ENCODE results near the gene DAP3. TPM values are rescaled to one million over a fixed set of nuclear protein-coding genes. Genes with fewer than 3 reads are reported as not detected.
A peak's percentile ranks its signal among the peaks of the same experiment; 100 is the strongest.
"Not testable (repeated sequence)": the region's sequence is repeated elsewhere in the genome, so short reads cannot be mapped to it uniquely, and the experiment has no call there.

DAP3 gene
- total RNA-seq, 2 donors from 2014 or later, result 106 to 165 TPM

GRCh38 chr1:155669233-155670162 is 19.4 kb upstream of the DAP3 start:
- H3K9me3 Mint-ChIP-seq, result no peaks in the 10 kb centered on the region
- H3K4me3 Mint-ChIP-seq, result no peak overlapping the region
- H3K4me1 Mint-ChIP-seq, result no peaks in the 10 kb centered on the region
- peaks cover 95% of the 10 kb centered on the region for H3K36me3 Mint-ChIP-seq (ENCODE audit: low read depth)
- no peak overlapping the region for H3K27ac Mint-ChIP-seq
- no peaks in the 10 kb centered on the region for H3K27me3 Mint-ChIP-seq
- ATAC-seq (replicated peaks), result no peak

- no peaks in the 10 kb centered on the region for H3K9me3 Mint-ChIP-seq
- H3K36me3 Mint-ChIP-seq (ENCODE audit: low read depth), result peaks cover 95% of the 10 kb centered on the region
- H3K4me1 Mint-ChIP-seq, result no peaks in the 10 kb centered on the region
- H3K27ac Mint-ChIP-seq, result no peak overlapping the region
- no peaks in the 10 kb centered on the region for H3K27me3 Mint-ChIP-seq
- ATAC-seq (replicated peaks), result no peak
- no peak overlapping the region for H3K4me3 Mint-ChIP-seq
Measured at GRCh38 chr1:155671750-155672149, 17.1 kb upstream of the DAP3 start.

- Mint-ChIP-seq H3K4me3 (no peak overlapping the region), H3K9me3 (no peaks in the 10 kb centered on the region), H3K27me3 (no peaks in the 10 kb centered on the region), H3K27ac (no peak overlapping the region), H3K4me1 (no peaks in the 10 kb centered on the region), H3K36me3 (ENCODE audit: low read depth) (peaks cover 95% of the 10 kb centered on the region)
- no peak for ATAC-seq (replicated peaks)
Measured at GRCh38 chr1:155673003-155673402, 15.9 kb upstream of the DAP3 start.

GRCh38 chr1:155678027-155678426 is 10.9 kb upstream of the DAP3 start:
- Mint-ChIP-seq H3K27ac (no peak overlapping the region), H3K4me1 (no peaks in the 10 kb centered on the region), H3K36me3 (ENCODE audit: low read depth) (peaks cover 89% of the 10 kb centered on the region), H3K9me3 (no peaks in the 10 kb centered on the region), H3K27me3 (no peaks in the 10 kb centered on the region), H3K4me3 (no peak overlapping the region)
- ATAC-seq (replicated peaks), result no peak

GRCh38 chr1:155678992-155679391 is 9.9 kb upstream of the DAP3 start:
- H3K27me3 Mint-ChIP-seq; H3K27ac Mint-ChIP-seq; H3K9me3 Mint-ChIP-seq; ATAC-seq (replicated peaks); H3K4me3 Mint-ChIP-seq; H3K4me1 Mint-ChIP-seq: not testable (repeated sequence)
- peaks cover 94% of the 10 kb centered on the region for H3K36me3 Mint-ChIP-seq (ENCODE audit: low read depth)

GRCh38 chr1:155680531-155680930 is 8.4 kb upstream of the DAP3 start:
- H3K27me3 Mint-ChIP-seq, result no peaks in the 10 kb centered on the region
- no peak for ATAC-seq (replicated peaks)
- no peak overlapping the region for H3K27ac Mint-ChIP-seq
- peaks cover 5% of the 10 kb centered on the region for H3K4me1 Mint-ChIP-seq
- H3K36me3 Mint-ChIP-seq (ENCODE audit: low read depth), result peaks cover 93% of the 10 kb centered on the region
- no peak overlapping the region for H3K4me3 Mint-ChIP-seq
- H3K9me3 Mint-ChIP-seq, result no peaks in the 10 kb centered on the region

GRCh38 chr1:155681776-155682175 is 7.1 kb upstream of the DAP3 start:
- Mint-ChIP-seq H3K4me3 (no peak overlapping the region), H3K4me1 (peaks cover 14% of the 10 kb centered on the region), H3K36me3 (ENCODE audit: low read depth) (peaks cover 93% of the 10 kb centered on the region), H3K9me3 (no peaks in the 10 kb centered on the region), H3K27me3 (no peaks in the 10 kb centered on the region), H3K27ac (no peak overlapping the region)
- no peak for ATAC-seq (replicated peaks)

- not testable (repeated sequence) for H3K9me3 Mint-ChIP-seq, H3K27me3 Mint-ChIP-seq
- peak; percentile 27 for ATAC-seq (replicated peaks)
- Mint-ChIP-seq H3K27ac (peak overlapping the region; percentile 93), H3K4me1 (peaks cover 18% of the 10 kb centered on the region), H3K4me3 (peak overlapping the region; percentile 95), H3K36me3 (ENCODE audit: low read depth) (peaks cover 87% of the 10 kb centered on the region)
Measured at GRCh38 chr1:155687705-155688323, 1.1 kb upstream of the DAP3 start.

- Mint-ChIP-seq H3K4me3 (peak within 1 kb of the TSS; percentile 95), H3K36me3 (ENCODE audit: low read depth) (peaks cover 87% of the 10 kb centered on the region), H3K27me3 (no peaks in the 10 kb centered on the region), H3K9me3 (no peaks in the 10 kb centered on the region), H3K27ac (peak within 1 kb of the TSS; percentile 93), H3K4me1 (peaks cover 18% of the 10 kb centered on the region)
- ATAC-seq (replicated peaks), result peak; percentile 91
Measured at GRCh38 chr1:155688324-155689080, 389 bp upstream of the DAP3 start, which contains the start of gene YY1AP1. YY1AP1 (minus strand) TSS chr1:155688774; CDS start chr1:155680436, 8,338 bp downstream.

- no peaks in the 10 kb centered on the region for H3K27me3 Mint-ChIP-seq
- peaks cover 78% of the 10 kb centered on the region for H3K36me3 Mint-ChIP-seq (ENCODE audit: low read depth)
- ATAC-seq (replicated peaks), result no peak
- peaks cover 20% of the 10 kb centered on the region for H3K4me1 Mint-ChIP-seq
- H3K4me3 Mint-ChIP-seq, result no peak overlapping the region
- H3K27ac Mint-ChIP-seq, result no peak overlapping the region
- no peaks in the 10 kb centered on the region for H3K9me3 Mint-ChIP-seq
Measured at GRCh38 chr1:155691992-155692528, 3.2 kb downstream of the DAP3 start.

GRCh38 chr1:155694167-155694566 is 5.3 kb downstream of the DAP3 start:
- Mint-ChIP-seq H3K4me1 (peaks cover 27% of the 10 kb centered on the region), H3K4me3 (peak overlapping the region; percentile 83), H3K27me3 (no peaks in the 10 kb centered on the region), H3K9me3 (no peaks in the 10 kb centered on the region), H3K27ac (peak overlapping the region; percentile 62), H3K36me3 (ENCODE audit: low read depth) (peaks cover 80% of the 10 kb centered on the region)
- no peak for ATAC-seq (replicated peaks)

- Mint-ChIP-seq H3K27me3 (no peaks in the 10 kb centered on the region), H3K4me3 (peak overlapping the region; percentile 83), H3K4me1 (peaks cover 28% of the 10 kb centered on the region), H3K36me3 (ENCODE audit: low read depth) (peaks cover 71% of the 10 kb centered on the region), H3K27ac (peak overlapping the region; percentile 62), H3K9me3 (no peaks in the 10 kb centered on the region)
- ATAC-seq (replicated peaks), result no peak
Measured at GRCh38 chr1:155695072-155695471, 6.2 kb downstream of the DAP3 start.

- H3K4me3 Mint-ChIP-seq, result peak overlapping the region; percentile 83
Measured at GRCh38 chr1:155695608-155696007, 6.7 kb downstream of the DAP3 start.

GRCh38 chr1:155696524-155696923 is 7.6 kb downstream of the DAP3 start:
- Mint-ChIP-seq H3K27me3 (no peaks in the 10 kb centered on the region), H3K36me3 (ENCODE audit: low read depth) (peaks cover 61% of the 10 kb centered on the region), H3K4me3 (peak overlapping the region; percentile 83), H3K27ac (no peak overlapping the region), H3K4me1 (peaks cover 25% of the 10 kb centered on the region), H3K9me3 (no peaks in the 10 kb centered on the region)
- ATAC-seq (replicated peaks), result no peak

More at GRCh38 chr1:155695608-155696007, 6.7 kb downstream of the DAP3 start:
- ATAC-seq (replicated peaks), result no peak
- Mint-ChIP-seq H3K27me3 (no peaks in the 10 kb centered on the region), H3K36me3 (ENCODE audit: low read depth) (peaks cover 69% of the 10 kb centered on the region), H3K27ac (no peak overlapping the region), H3K4me1 (peaks cover 28% of the 10 kb centered on the region), H3K9me3 (no peaks in the 10 kb centered on the region)

Data from activated T-helper 17 cell treated with anti-CD3 and anti-CD28 coated beads, Interleukin-2, amount 50 U/mL, for 72 hours (primary cell).